SK-N-SH (cell line): ENCODE measurements around the gene C6orf163. TPM values are rescaled to one million over a fixed set of nuclear protein-coding genes. Genes with fewer than 3 reads are reported as not detected.

Source experiments
- CTCF ChIA-PET: fragments of 300-600, 350-600 bp; formaldehyde crosslinking; extraction: SDS; loops from one replicate; lab custom pipeline; 2021; lab: Yijun Ruan, JAX
- POLR2A ChIA-PET: fragments of 350-600 bp; sonication (Branson Sonifier 250); formaldehyde crosslinking; extraction: SDS; loops from one replicate; lab custom pipeline; 2020; ENCODE audit warnings: antibody characterized with exemption, inconsistent platforms; lab: Yijun Ruan, JAX
- DNase-seq: peaks from one replicate; pipeline ENCODE4 v3.0.0; 2012
- H2AFZ ChIP-seq: fragments of 200-600 bp; sonication (generic); 2 replicates; pipeline ENCODE4 v1.8.1; 2016; ENCODE audit warnings: antibody characterized with exemption, mild to moderate bottlenecking, low read depth
- H3F3A ChIP-seq: fragments of 200-600 bp; sonication (generic); replicated peaks from 2 replicates; pipeline ENCODE3; 2016; ENCODE audit warnings: antibody characterized with exemption, mild to moderate bottlenecking; ENCODE audit not compliant: insufficient read depth
- H3K27ac ChIP-seq, 2 experiments: fragments of 200-500 bp in 1 of 2; fragments of 200-600 bp in 1 of 2; sonication (Bioruptor generic) in 1 of 2; sonication (generic), shearing (Covaris generic) in 1 of 2; 2 replicates each; pipeline versions ENCODE4 v1.5.1 to v1.6.1; 2014 to 2016; ENCODE audit warnings: low read depth in 2 of 2, inconsistent platforms in 1 of 2, low read length in 1 of 2, mild to moderate bottlenecking in 1 of 2, mixed read lengths in 1 of 2
- H3K27me3 ChIP-seq: fragments of 200-600 bp; sonication (generic), shearing (Covaris generic); 2 replicates; pipeline ENCODE4 v1.6.1; 2016; ENCODE audit warnings: mixed run types; ENCODE audit not compliant: insufficient read depth
- H3K36me3 ChIP-seq, 2 experiments: fragments of 200-500 bp in 1 of 2; fragments of 200-600 bp in 1 of 2; sonication (Bioruptor generic) in 1 of 2; sonication (generic) in 1 of 2; replicated peaks in 1 of 2; 2 replicates each; pipeline versions ENCODE3 to v1.5.1; 2014 to 2016; ENCODE audit warnings: low read length in 1 of 2, mild to moderate bottlenecking in 1 of 2; ENCODE audit not compliant: insufficient read depth in 2 of 2, control insufficient read depth in 1 of 2
- H3K4me1 ChIP-seq, 2 experiments: fragments of 200-500 bp in 1 of 2; fragments of 200-600 bp in 1 of 2; sonication (Bioruptor generic) in 1 of 2; sonication (generic), shearing (Covaris generic) in 1 of 2; 2 replicates each; pipeline versions ENCODE4 v1.5.1 to v1.6.1; 2014 to 2016; ENCODE audit warnings: low read depth in 1 of 2, low read length in 1 of 2, mixed run types in 1 of 2; ENCODE audit not compliant: insufficient read depth in 2 of 2, control insufficient read depth in 1 of 2
- H3K4me2 ChIP-seq: fragments of 200-600 bp; sonication (generic), shearing (Covaris generic); 2 replicates; pipeline ENCODE4 v1.6.1; 2017; ENCODE audit warnings: mixed run types
- H3K4me3 ChIP-seq, 2 experiments: fragments of 200-500 bp in 1 of 2; fragments of 200-600 bp in 1 of 2; sonication (Bioruptor generic) in 1 of 2; sonication (generic), shearing (Covaris generic) in 1 of 2; 2 replicates each; pipeline versions ENCODE4 v1.5.1 to v1.8.1; 2014 to 2016; ENCODE audit warnings: low read depth in 2 of 2, inconsistent platforms in 1 of 2, low read length in 1 of 2, mild to moderate bottlenecking in 1 of 2, mixed read lengths in 1 of 2, moderate library complexity in 1 of 2
- H3K79me2 ChIP-seq: fragments of 200-600 bp; sonication (generic); 2 replicates; pipeline ENCODE4 v1.8.1; 2017; ENCODE audit warnings: mild to moderate bottlenecking; ENCODE audit not compliant: insufficient read depth
- H3K9ac ChIP-seq: fragments of 200-600 bp; sonication (generic); 2 replicates; pipeline ENCODE4 v1.6.1; 2017; ENCODE audit warnings: mixed run types
- H3K9me2 ChIP-seq: fragments of 200-600 bp; sonication (generic); 2 replicates; pipeline ENCODE4 v1.6.1; 2017; ENCODE audit warnings: mixed run types
- H3K9me3 ChIP-seq: fragments of 200-600 bp; sonication (generic); 2 replicates; pipeline ENCODE4 v1.6.1; 2017; ENCODE audit warnings: mixed run types, mild to moderate bottlenecking, moderate library complexity
- H4K20me1 ChIP-seq: fragments of 200-600 bp; sonication (generic); 2 replicates; pipeline ENCODE4 v1.6.1; 2017; ENCODE audit warnings: mild to moderate bottlenecking, mixed run types; ENCODE audit not compliant: insufficient read depth
- CTCF ChIP-seq: fragments of 200-600 bp; sonication (generic); IDR thresholded peaks from 2 replicates; pipeline ENCODE4 v1.6.1; 2017; ENCODE audit warnings: antibody characterized with exemption, mild to moderate bottlenecking, moderate library complexity
- ELF1 ChIP-seq: IDR thresholded peaks from 2 replicates; pipeline ENCODE4 v1.4.0; 2012
- EZH2phosphoT487 ChIP-seq: fragments of 200-600 bp; sonication (generic); IDR thresholded peaks from 2 replicates; pipeline ENCODE4 v1.6.1; 2017; ENCODE audit warnings: low read depth, mixed run types, mild to moderate bottlenecking, antibody characterized with exemption, moderate library complexity, borderline replicate concordance
- FOSL2 ChIP-seq: IDR thresholded peaks from 2 replicates; pipeline ENCODE4 v1.4.0; 2012; ENCODE audit warnings: low read depth, mild to moderate bottlenecking, moderate library complexity, borderline replicate concordance
- FOXJ3 ChIP-seq: sonication (generic); formaldehyde crosslinking; IDR thresholded peaks from 2 replicates; pipeline ENCODE4 v1.5.1; 2020; ENCODE audit warnings: mild to moderate bottlenecking, missing genetic modification reagents
- FOXM1 ChIP-seq: IDR thresholded peaks from 2 replicates; pipeline ENCODE4 v1.4.0; 2012; ENCODE audit warnings: low read depth, mild to moderate bottlenecking
- GABPA ChIP-seq: IDR thresholded peaks from 2 replicates; pipeline ENCODE4 v1.4.0; 2012; ENCODE audit warnings: low read depth, mild to moderate bottlenecking
- GATA2 ChIP-seq: sonication (generic); formaldehyde crosslinking; IDR thresholded peaks from 2 replicates; pipeline ENCODE4 v1.5.0; 2020; ENCODE audit warnings: mild to moderate bottlenecking, missing genetic modification reagents
- IRF3 ChIP-seq: fragments of 150-350 bp; IDR thresholded peaks from 2 replicates; pipeline ENCODE4 v1.6.1; 2016; ENCODE audit warnings: mild to moderate bottlenecking, low read depth, low read length
- JUND ChIP-seq: IDR thresholded peaks from 2 replicates; pipeline ENCODE4 v1.4.0; 2012
- MAX ChIP-seq: IDR thresholded peaks from 2 replicates; pipeline ENCODE4 v1.4.0; 2012; ENCODE audit warnings: low read depth
- MEF2A ChIP-seq: IDR thresholded peaks from 2 replicates; pipeline ENCODE4 v1.4.0; 2012; ENCODE audit warnings: low read depth, borderline replicate concordance
- MXI1 ChIP-seq: IDR thresholded peaks from 2 replicates; pipeline ENCODE4 v1.6.1; 2012; ENCODE audit warnings: mild to moderate bottlenecking, low read depth, low read length, improper control_type of control experiment
- NFIC ChIP-seq: IDR thresholded peaks from 2 replicates; pipeline ENCODE4 v1.4.0; 2012; ENCODE audit warnings: borderline replicate concordance
- NRF1 ChIP-seq: IDR thresholded peaks from 2 replicates; pipeline ENCODE4 v1.6.1; 2012; ENCODE audit warnings: low read depth, mild to moderate bottlenecking, low read length
- PBX3 ChIP-seq: IDR thresholded peaks from 2 replicates; pipeline ENCODE4; 2012
- RCOR1 ChIP-seq: fragments of 150-350 bp; IDR thresholded peaks from 2 replicates; pipeline ENCODE4 v1.6.1; 2017; ENCODE audit warnings: antibody characterized with exemption, low read length
- RFX5 ChIP-seq: IDR thresholded peaks from 2 replicates; pipeline ENCODE4 v1.6.1; 2012; ENCODE audit warnings: mild to moderate bottlenecking, improper control_type of control experiment, low read length
- SIN3A ChIP-seq: IDR thresholded peaks from 2 replicates; pipeline ENCODE4 v1.6.1; 2012; ENCODE audit warnings: low read depth, mild to moderate bottlenecking, low read length, moderate library complexity, borderline replicate concordance
- SMC3 ChIP-seq: IDR thresholded peaks from 2 replicates; pipeline ENCODE4 v1.6.1; 2012; ENCODE audit warnings: low read depth, low read length, improper control_type of control experiment
- TAF1 ChIP-seq: IDR thresholded peaks from 2 replicates; pipeline ENCODE4 v1.6.1; 2012; ENCODE audit warnings: low read depth, mild to moderate bottlenecking, low read length, moderate library complexity, borderline replicate concordance
- TCF12 ChIP-seq: IDR thresholded peaks from 2 replicates; pipeline ENCODE4 v1.4.0; 2012
- TEAD4 ChIP-seq: IDR thresholded peaks from 2 replicates; pipeline ENCODE4 v1.4.0; 2012; ENCODE audit warnings: mild to moderate bottlenecking, borderline replicate concordance; ENCODE audit not compliant: insufficient read depth
- USF1 ChIP-seq: IDR thresholded peaks from 2 replicates; pipeline ENCODE4 v1.4.0; 2012; ENCODE audit warnings: low read depth, borderline replicate concordance
- YY1 ChIP-seq: IDR thresholded peaks from 2 replicates; pipeline ENCODE4 v1.4.0; 2012; ENCODE audit warnings: low read depth, mild to moderate bottlenecking
- ZBTB33 ChIP-seq: IDR thresholded peaks from 2 replicates; pipeline ENCODE4 v1.4.0; 2012; ENCODE audit warnings: low read depth, borderline replicate concordance
- WGBS: methylation state at CpG from one replicate; pipeline ENCODE4 v1.1.6; 2017; ENCODE audit warnings: low lambda C conversion rate; 5-methylcytosine and 5-hydroxymethylcytosine counted together
- polyA plus RNA-seq, 3 experiments: library from polyadenylated mRNA; depleted of rRNA; stranded (reverse); fragments of >200 nt; gene quantifications; 2 replicates each; pipeline ENCODE4 v1.2.3, GENCODE V29; 2012

The C6orf163 gene
- polyA plus RNA-seq, 1 of the 3 experiments (the other 2 are of a cell fraction): 0.49 TPM

- WGBS: 1% methylated on average over 36 of the region's 60 CpGs
- peak within 1 kb of the TSS; percentile 95 for H3K4me2 ChIP-seq
- peak within 1 kb of the TSS in 1 of 2 experiments; percentile 66; a peak in 3 of 4 replicates for H3K27ac ChIP-seq
- TF ChIP-seq NFIC (no peak), ZBTB33 (0 out of 2 replicates have a peak, but pooled peaks have one; percentile 28), MEF2A (no peak), SMC3 (peak; percentile 21; the same call in 1 of the 2 replicates), PBX3 (no peak), NRF1 (0 out of 2 replicates have a peak, but pooled peaks have one; percentile 11), MXI1 (no peak), TCF12 (no peak), CTCF (peak; percentile 93), YY1 (peak; percentile 52), MAX (no peak; the same call in 1 of the 2 replicates), FOXJ3 (CRISPR knock-in tag) (no peak), USF1 (no peak), IRF3 (no peak), TEAD4 (no peak), RCOR1 (peak; percentile 43), TAF1 (peak; percentile 89), GABPA (no peak), ELF1 (no peak), EZH2phosphoT487 (no peak), RFX5 (no peak), SIN3A (peak; percentile 81; the same call in 1 of the 2 replicates), FOXM1 (no peak), GATA2 (CRISPR knock-in tag) (no peak), JUND (no peak), FOSL2 (no peak)
Measured at GRCh38 chr6:87322304-87323212, 22.1 kb upstream of the C6orf163 start, which contains the start of gene SMIM8. SMIM8 (plus strand) TSS chr6:87322588; CDS start chr6:87337032, 14,444 bp downstream.

More at GRCh38 chr6:87322304-87323212, 22.1 kb upstream of the C6orf163 start, which contains the start of gene SMIM8:
- ChIA-PET CTCF (interaction anchor here (0.7 to 2.1 kb wide), 27 partner anchors 9 to 381 kb away, joined by 3 to 20 read pairs (median 4); partner anchors contain the start of gene C6orf163), POLR2A (no interaction called here)
- H4K20me1 ChIP-seq: no peaks in the 10 kb centered on the region
- peak within 1 kb of the TSS; percentile 99 for H2AFZ ChIP-seq
- no peaks in the 10 kb centered on the region; a peak in 1 of 4 replicates for H3K4me1 ChIP-seq
- H3K79me2 ChIP-seq: peaks cover 17% of the 10 kb centered on the region
- H3K4me3 ChIP-seq: peak within 1 kb of the TSS; percentile 91 to 98
- no peaks in the 10 kb centered on the region for H3K36me3 ChIP-seq
- peak; percentile 96 for DNase-seq
- no peaks in the 10 kb centered on the region for H3F3A ChIP-seq
- peak within 1 kb of the TSS; percentile 82 for H3K9ac ChIP-seq
- no peaks in the 10 kb centered on the region for H3K9me2 ChIP-seq
- no peaks in the 10 kb centered on the region for H3K9me3 ChIP-seq
- no peaks in the 10 kb centered on the region for H3K27me3 ChIP-seq
